Skeletal muscle tissue (tissue), 4 donors: ENCODE data around the gene DMRT3. TPM values are rescaled to one million over a fixed set of nuclear protein-coding genes. Genes with fewer than 3 reads are reported as not detected.
"Not testable (repeated sequence)": the region's sequence is repeated elsewhere in the genome, so short reads cannot be mapped to it uniquely, and the experiment has no call there.

ENCODE experiments used
- H3K27ac ChIP-seq: one replicate; pipeline ENCODE4 v1.7.0; 2013; ENCODE audit warnings: mild to moderate bottlenecking, low read depth, low read length, inconsistent platforms
- H3K27me3 ChIP-seq, 3 donors: one replicate each; pipeline ENCODE4 v1.7.0; 2013; ENCODE audit warnings: low read length in 3 of 3; ENCODE audit not compliant: control insufficient read depth in 3 of 3, insufficient read depth in 3 of 3
- H3K36me3 ChIP-seq, 3 donors: one replicate each; pipeline ENCODE4 v1.7.0; 2013; ENCODE audit warnings: low read length in 3 of 3; ENCODE audit not compliant: control insufficient read depth in 3 of 3, insufficient read depth in 3 of 3
- H3K4me1 ChIP-seq, 3 donors: one replicate each; pipeline ENCODE4 v1.7.0; 2013; ENCODE audit warnings: low read length in 3 of 3, mild to moderate bottlenecking in 3 of 3; ENCODE audit not compliant: control insufficient read depth in 3 of 3, insufficient read depth in 3 of 3
- H3K4me3 ChIP-seq, 3 donors: one replicate each; pipeline ENCODE4 v1.7.0; 2013; ENCODE audit warnings: low read length in 3 of 3
- H3K9ac ChIP-seq, 3 donors: one replicate each; pipeline ENCODE4 v1.7.0; 2013; ENCODE audit warnings: low read length in 3 of 3, mild to moderate bottlenecking in 3 of 3, moderate library complexity in 2 of 3, low read depth in 1 of 3
- H3K9me3 ChIP-seq, 3 donors: one replicate each; pipeline ENCODE4 v1.7.0; 2013; ENCODE audit warnings: low read length in 3 of 3; ENCODE audit not compliant: control insufficient read depth in 3 of 3
- total RNA-seq: library from RNA; depleted of rRNA; stranded (reverse); fragments of >200 nt; gene quantifications from one replicate; pipeline ENCODE4 v1.2.3, GENCODE V29; 2014
- donor health status: Osteomylitis.

DMRT3 gene
- total RNA-seq, 1 donor from 2014 or later = under 0.01 TPM

DNA sequence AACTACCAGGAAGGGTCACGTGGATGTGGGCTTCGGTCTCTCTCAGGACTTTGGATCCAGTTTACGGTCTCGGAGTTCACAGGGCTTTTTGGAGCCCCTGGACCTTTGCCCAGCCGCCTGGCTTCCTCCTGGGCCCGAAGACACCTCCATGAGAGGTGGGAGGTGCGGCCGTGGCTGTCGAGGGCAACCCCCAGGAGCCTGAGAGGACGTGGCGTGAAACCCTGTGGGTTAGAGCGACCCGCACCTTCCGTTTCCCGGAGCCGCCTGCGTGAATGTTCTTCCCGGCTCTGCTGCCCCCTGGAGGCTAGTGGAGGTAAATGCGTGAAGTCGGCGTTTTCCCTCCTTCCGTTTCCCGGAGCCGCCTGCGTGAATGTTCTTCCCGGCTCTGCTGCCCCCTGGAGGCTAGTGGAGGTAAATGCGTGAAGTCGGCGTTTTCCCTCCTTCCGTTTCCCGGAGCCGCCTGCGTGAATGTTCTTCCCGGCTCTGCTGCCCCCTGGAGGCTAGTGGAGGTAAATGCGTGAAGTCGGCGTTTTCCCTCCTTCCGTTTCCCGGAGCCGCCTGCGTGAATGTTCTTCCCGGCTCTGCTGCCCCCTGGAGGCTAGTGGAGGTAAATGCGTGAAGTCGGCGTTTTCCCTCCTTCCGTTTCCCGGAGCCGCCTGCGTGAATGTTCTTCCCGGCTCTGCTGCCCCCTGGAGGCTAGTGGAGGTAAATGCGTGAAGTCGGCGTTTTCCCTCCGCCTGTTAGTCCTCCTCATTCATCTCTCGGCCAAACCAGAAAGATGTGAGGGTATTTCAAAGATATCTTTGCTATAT, 22.1 kb downstream of the DMRT3 start:
- not testable (repeated sequence) for H3K36me3 ChIP-seq, H3K4me1 ChIP-seq, H3K9me3 ChIP-seq, H3K9ac ChIP-seq, H3K27ac ChIP-seq, H3K4me3 ChIP-seq, H3K27me3 ChIP-seq

DNA sequence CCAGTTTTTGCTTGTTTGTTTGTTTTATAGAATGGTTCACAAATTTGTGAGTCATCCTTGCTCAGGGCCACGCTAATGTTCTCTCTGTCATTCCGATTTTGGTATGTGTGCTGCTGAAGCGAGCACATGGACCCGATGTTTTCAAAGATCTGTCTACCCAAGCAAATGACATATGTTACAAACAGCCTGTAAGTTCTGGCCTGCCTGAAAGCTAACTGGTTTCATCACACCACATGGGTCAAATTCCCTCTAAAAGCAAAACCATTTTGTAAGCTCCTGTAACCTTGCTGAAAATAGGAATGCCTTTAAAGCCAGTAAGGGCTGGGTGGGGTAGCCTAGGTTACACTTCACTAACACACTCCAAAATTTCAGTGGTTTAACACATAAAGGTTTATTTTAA, 25.4 kb downstream of the DMRT3 start:
- Histone ChIP-seq H3K36me3 (no peaks in the 10 kb centered on the region), H3K9me3 (no peaks in the 10 kb centered on the region), H3K27ac (no peak overlapping the region), H3K9ac (no peak overlapping the region), H3K4me3 (no peak overlapping the region), H3K4me1 (no peaks in the 10 kb centered on the region), H3K27me3 (peaks cover 0 to 3% (median 0%) of the 10 kb centered on the region in 3 donors)

DNA sequence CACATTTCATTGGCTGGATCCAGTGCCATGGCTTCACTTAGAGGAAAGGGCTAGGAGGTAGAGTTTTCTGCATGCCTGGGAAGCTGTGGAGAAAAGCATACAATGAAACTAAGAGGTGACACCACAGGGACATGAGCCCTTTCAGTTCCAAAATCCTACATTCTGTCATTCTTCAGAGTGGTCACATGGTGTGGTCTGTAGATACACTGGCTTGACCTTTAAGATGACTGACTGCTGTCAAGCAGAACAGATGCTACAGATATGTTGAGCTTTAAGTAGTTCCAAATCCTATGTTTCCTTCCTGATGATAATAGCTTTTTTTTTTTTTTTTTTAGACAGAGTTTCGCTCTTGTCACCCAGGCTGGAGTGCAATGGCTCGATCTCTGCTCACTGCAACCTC, 26.2 kb downstream of the DMRT3 start:
- Histone ChIP-seq H3K27me3 (peaks cover 0 to 3% (median 0%) of the 10 kb centered on the region in 3 donors), H3K9me3 (no peaks in the 10 kb centered on the region), H3K36me3 (no peaks in the 10 kb centered on the region), H3K4me3 (no peak overlapping the region), H3K4me1 (no peaks in the 10 kb centered on the region), H3K9ac (no peak overlapping the region), H3K27ac (no peak overlapping the region)

DNA sequence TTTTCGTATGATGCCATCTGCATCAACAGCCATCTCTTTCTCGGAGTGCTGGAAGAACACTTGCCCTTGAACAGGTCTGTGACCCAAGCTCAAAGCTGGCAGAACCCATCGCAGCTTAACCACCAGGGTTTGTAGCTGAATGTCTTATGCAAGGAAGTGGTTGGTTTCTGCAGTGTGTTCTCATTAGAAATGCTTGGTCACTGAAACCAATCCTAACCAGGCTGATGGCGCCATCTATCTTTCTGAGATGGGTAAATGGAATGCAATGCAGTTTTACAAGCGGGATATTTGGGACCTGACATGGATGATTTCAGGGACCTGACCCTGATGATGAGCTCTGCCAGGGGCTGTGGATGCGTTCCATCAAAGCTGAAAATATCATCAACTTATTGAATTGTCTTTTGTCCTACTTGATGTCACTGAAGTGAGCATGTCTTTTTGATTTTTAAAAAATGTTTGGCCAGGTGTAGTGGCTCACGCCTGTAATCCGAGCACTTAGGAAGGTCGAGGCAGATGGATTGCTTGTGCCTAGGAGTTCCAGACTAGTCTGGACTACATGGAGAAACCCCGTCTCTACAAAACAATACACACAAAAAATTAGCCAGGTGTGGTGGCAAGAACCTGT, 28.7 kb downstream of the DMRT3 start:
- Histone ChIP-seq H3K4me3 (no peak overlapping the region), H3K27me3 (peaks cover 0 to 5% (median 3%) of the 10 kb centered on the region in 3 donors), H3K36me3 (no peaks in the 10 kb centered on the region)

DNA sequence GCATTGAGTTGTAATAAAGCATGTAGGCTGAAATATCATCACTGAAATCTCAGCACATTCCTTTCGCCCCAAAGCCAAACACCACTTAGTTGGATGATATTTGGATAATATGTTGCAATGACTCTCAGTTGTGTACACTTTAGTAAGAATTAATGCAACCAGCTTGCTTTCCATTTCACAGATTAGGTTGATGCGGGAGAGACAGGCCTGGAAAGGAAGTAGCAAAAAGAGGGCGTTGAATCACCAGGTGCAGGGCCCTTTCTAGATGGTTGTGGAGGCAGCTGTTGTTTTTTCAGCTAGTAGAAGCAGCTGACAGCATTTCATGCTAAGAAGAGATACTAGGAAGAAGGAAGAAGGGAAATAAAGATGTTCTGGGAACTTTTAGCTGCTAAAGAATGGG, 30.9 kb downstream of the DMRT3 start:
- Histone ChIP-seq H3K27ac (no peak overlapping the region), H3K27me3 (peaks cover 0 to 5% (median 3%) of the 10 kb centered on the region in 3 donors)

More for the DNA sequence above, 28.7 kb downstream of the DMRT3 start:
- Histone ChIP-seq H3K9ac (no peak overlapping the region), H3K27ac (no peak overlapping the region), H3K9me3 (no peaks in the 10 kb centered on the region), H3K4me1 (peaks cover 0 to 5% (median 2%) of the 10 kb centered on the region in 3 donors)

DNA sequence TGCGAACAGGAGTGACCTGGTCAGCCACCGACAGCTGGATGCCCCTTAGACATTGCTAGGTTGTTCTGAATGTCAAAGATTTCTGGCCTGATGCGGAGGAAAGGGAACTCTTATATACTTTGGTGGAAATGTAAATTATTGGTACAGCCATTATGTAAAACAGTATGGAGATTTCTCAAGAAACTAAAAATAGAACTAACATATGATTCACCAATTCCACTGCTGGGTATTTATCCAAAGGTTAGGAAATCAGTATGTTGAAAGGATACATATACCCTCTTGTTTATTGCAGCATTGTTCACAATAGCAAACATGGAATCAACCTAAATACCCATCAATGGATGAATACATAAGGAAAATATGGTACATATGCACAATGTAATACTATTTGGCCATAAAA, 31.8 kb downstream of the DMRT3 start:
- H3K9ac ChIP-seq = no peak overlapping the region
- no peaks in the 10 kb centered on the region for H3K36me3 ChIP-seq
- no peak overlapping the region for H3K4me3 ChIP-seq
- no peak overlapping the region for H3K27ac ChIP-seq
- H3K4me1 ChIP-seq = peaks cover 0 to 5% (median 2%) of the 10 kb centered on the region in 3 donors
- no peaks in the 10 kb centered on the region for H3K9me3 ChIP-seq
- H3K27me3 ChIP-seq = peaks cover 0 to 5% (median 3%) of the 10 kb centered on the region in 3 donors

More for the DNA sequence above, 30.9 kb downstream of the DMRT3 start:
- H3K36me3 ChIP-seq = no peaks in the 10 kb centered on the region
- H3K9me3 ChIP-seq = no peaks in the 10 kb centered on the region
- H3K4me3 ChIP-seq = no peak overlapping the region
- no peak overlapping the region for H3K9ac ChIP-seq
- peaks cover 0 to 5% (median 2%) of the 10 kb centered on the region in 3 donors for H3K4me1 ChIP-seq

DNA sequence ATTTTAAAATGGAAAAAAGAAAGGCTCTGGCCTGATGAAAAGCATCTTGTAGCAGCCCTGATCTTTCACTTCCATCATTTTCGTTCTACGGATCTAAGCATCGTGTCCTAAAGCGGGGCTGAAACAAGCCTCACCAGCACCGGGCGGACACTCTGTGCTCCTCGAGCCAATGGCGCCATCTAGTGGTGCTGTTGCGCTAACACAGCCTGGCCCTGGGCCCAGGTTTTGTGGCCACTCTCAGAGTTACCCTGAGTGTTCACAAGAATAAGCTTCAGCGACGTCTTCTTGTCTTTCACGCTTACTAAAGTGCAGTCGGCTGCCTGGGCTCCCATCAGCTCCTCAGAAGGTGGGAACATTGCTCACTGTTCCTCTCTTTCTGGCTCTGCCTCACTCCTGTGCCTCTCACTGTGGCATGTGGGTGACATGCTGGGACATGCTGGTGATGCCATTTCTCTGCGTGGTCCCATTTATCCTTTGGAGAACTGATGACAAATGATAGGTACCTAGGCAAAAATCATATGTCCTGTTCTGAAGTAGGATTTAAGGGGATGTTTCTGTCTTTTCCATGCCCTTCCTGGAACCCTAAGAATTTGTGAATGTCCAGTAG, 32.7 kb downstream of the DMRT3 start:
- Histone ChIP-seq H3K9ac (no peak overlapping the region), H3K9me3 (no peaks in the 10 kb centered on the region), H3K27ac (no peak overlapping the region), H3K36me3 (no peaks in the 10 kb centered on the region), H3K4me1 (peaks cover 0 to 5% (median 2%) of the 10 kb centered on the region in 3 donors), H3K4me3 (no peak overlapping the region), H3K27me3 (peaks cover 0 to 5% (median 3%) of the 10 kb centered on the region in 3 donors)

DNA sequence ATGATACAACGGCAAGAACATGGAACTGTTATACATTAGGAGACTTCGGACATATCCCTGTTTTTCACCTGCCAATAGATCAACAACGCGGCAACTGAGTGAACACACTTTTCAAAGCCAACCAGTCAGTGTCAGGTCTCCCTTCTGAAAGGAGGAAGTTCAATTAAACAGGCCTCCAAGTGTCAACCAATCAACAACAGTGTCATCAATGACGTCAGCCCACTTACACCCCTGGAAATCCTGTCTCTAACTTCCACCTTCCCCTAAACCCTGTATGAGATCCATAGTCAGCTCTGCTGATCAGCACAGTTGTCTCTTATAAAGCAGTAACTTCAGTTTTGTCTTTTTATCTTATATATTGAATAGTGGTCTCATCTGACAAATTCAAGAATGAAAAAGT, 36.6 kb downstream of the DMRT3 start:
- Histone ChIP-seq H3K4me1 (peaks cover 0 to 5% (median 2%) of the 10 kb centered on the region in 3 donors), H3K36me3 (no peaks in the 10 kb centered on the region), H3K27me3 (peaks cover 0 to 5% (median 0%) of the 10 kb centered on the region in 3 donors), H3K9me3 (no peaks in the 10 kb centered on the region), H3K27ac (no peak overlapping the region), H3K9ac (no peak overlapping the region), H3K4me3 (no peak overlapping the region)

DNA sequence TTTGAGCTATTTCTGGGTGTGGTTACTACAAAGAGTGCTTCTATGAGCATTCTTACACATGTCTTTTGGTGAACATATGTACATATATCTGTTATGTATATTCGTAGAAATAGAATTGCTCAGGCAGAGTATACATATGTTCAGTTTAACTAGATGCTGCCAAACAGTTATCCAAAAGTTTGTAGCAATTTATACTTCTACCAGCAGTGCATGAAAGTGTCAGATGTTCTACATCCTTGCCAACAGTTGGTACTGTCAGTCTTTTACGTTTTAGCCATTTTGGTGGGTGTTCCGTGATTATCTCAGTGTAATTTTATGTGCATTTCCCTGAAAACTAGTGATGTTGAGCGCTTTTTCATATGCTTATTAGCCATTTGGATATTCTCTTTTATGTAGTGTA, 37.8 kb downstream of the DMRT3 start:
- no peak overlapping the region for H3K9ac ChIP-seq
- no peak overlapping the region for H3K27ac ChIP-seq
- H3K27me3 ChIP-seq = peaks cover 0 to 3% (median 0%) of the 10 kb centered on the region in 3 donors
- no peaks in the 10 kb centered on the region for H3K9me3 ChIP-seq
- no peak overlapping the region for H3K4me3 ChIP-seq
- peaks cover 0 to 2% (median 1%) of the 10 kb centered on the region in 3 donors for H3K4me1 ChIP-seq
- no peaks in the 10 kb centered on the region for H3K36me3 ChIP-seq

DNA sequence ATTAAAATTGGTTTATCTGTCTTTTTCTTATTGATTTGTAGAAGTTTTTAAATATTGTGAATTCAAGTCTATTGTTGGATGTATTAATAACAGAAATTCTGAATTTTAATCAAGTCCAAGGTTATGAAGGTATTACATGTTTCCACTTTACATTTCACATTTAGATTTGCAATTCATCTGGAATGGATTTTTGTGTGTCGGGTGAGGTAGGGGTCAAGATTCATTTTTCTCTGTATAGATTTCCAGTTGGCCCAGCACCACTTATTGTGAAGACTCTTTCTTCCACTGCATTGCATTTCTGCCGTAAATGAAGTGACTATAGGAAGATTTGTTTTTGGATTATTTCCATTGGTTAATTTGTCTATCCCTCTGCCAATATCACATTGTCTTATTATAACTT, 38.2 kb downstream of the DMRT3 start:
- H3K9me3 ChIP-seq = no peaks in the 10 kb centered on the region
- no peak overlapping the region for H3K27ac ChIP-seq
- H3K27me3 ChIP-seq = no peaks in the 10 kb centered on the region
- H3K36me3 ChIP-seq = no peaks in the 10 kb centered on the region
- no peaks in the 10 kb centered on the region for H3K4me1 ChIP-seq
- no peak overlapping the region for H3K9ac ChIP-seq
- no peak overlapping the region for H3K4me3 ChIP-seq
